SK-N-SH (cell line): ENCODE data around the gene PDGFC.

Experiments used
- CHD2 ChIP-seq: fragments of 150-350 bp; IDR thresholded peaks from 2 replicates; pipeline ENCODE4 v1.6.1; 2018; ENCODE audit warnings: low read length; ENCODE audit not compliant: partially characterized antibody
- EZH2phosphoT487 ChIP-seq: fragments of 200-600 bp; sonication (generic); IDR thresholded peaks from 2 replicates; pipeline ENCODE4 v1.6.1; 2017; ENCODE audit warnings: low read depth, mixed run types, mild to moderate bottlenecking, antibody characterized with exemption, moderate library complexity, borderline replicate concordance
- POLR2AphosphoS5 ChIP-seq: IDR thresholded peaks from 2 replicates; pipeline ENCODE4 v1.6.1; 2012; ENCODE audit warnings: low read depth, low read length
- RAD21 ChIP-seq: IDR thresholded peaks from 2 replicates; pipeline ENCODE4 v1.6.1; 2012; ENCODE audit warnings: mild to moderate bottlenecking, low read length
- TAF1 ChIP-seq: IDR thresholded peaks from 2 replicates; pipeline ENCODE4 v1.6.1; 2012; ENCODE audit warnings: low read depth, mild to moderate bottlenecking, low read length, moderate library complexity, borderline replicate concordance
- TCF12 ChIP-seq: IDR thresholded peaks from 2 replicates; pipeline ENCODE4 v1.4.0; 2012
- TEAD4 ChIP-seq: IDR thresholded peaks from 2 replicates; pipeline ENCODE4 v1.4.0; 2012; ENCODE audit warnings: mild to moderate bottlenecking, borderline replicate concordance; ENCODE audit not compliant: insufficient read depth
- TF ChIP-seq, protein P1 (sequence below): fragments of 200-600 bp; sonication (generic); IDR thresholded peaks from 2 replicates; pipeline ENCODE4 v1.6.1; 2017; ENCODE audit warnings: antibody characterized with exemption, mild to moderate bottlenecking, moderate library complexity
- TF ChIP-seq, protein P2 (sequence below): IDR thresholded peaks from 2 replicates; pipeline ENCODE4 v1.4.0; 2012; ENCODE audit warnings: low read depth
- TF ChIP-seq, protein P3 (sequence below): IDR thresholded peaks from 2 replicates; pipeline ENCODE4 v1.6.1; 2012; ENCODE audit warnings: mild to moderate bottlenecking, low read depth, low read length, moderate library complexity

DNA sequence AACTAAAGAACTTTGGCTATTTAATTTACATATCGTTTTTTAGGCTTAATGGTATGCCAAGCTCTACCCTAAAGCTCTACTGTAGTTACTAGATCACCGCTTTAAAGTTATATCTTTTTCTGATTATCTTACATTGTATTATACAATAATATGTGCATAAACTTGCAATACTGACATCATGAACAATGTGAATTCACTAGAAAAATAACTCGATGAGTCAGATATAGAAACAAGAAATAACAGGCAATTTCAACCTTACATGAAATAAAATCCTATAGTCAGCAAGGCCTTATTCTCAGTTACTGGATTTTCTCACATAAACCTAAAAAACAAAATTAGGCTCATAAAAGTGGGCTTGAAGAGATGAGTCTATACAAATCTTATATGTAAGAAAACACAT lies 32.5 kb downstream of the PDGFC start:
- TF ChIP-seq, protein P1, sequence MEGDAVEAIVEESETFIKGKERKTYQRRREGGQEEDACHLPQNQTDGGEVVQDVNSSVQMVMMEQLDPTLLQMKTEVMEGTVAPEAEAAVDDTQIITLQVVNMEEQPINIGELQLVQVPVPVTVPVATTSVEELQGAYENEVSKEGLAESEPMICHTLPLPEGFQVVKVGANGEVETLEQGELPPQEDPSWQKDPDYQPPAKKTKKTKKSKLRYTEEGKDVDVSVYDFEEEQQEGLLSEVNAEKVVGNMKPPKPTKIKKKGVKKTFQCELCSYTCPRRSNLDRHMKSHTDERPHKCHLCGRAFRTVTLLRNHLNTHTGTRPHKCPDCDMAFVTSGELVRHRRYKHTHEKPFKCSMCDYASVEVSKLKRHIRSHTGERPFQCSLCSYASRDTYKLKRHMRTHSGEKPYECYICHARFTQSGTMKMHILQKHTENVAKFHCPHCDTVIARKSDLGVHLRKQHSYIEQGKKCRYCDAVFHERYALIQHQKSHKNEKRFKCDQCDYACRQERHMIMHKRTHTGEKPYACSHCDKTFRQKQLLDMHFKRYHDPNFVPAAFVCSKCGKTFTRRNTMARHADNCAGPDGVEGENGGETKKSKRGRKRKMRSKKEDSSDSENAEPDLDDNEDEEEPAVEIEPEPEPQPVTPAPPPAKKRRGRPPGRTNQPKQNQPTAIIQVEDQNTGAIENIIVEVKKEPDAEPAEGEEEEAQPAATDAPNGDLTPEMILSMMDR: no peak
- no peak for TF ChIP-seq POLR2AphosphoS5
- TF ChIP-seq TAF1: no peak
- TF ChIP-seq EZH2phosphoT487: no peak
- TF ChIP-seq TCF12: no peak
- TF ChIP-seq, protein P2, sequence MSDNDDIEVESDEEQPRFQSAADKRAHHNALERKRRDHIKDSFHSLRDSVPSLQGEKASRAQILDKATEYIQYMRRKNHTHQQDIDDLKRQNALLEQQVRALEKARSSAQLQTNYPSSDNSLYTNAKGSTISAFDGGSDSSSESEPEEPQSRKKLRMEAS: no peak
- no peak for TF ChIP-seq CHD2
- TF ChIP-seq TEAD4: no peak
- TF ChIP-seq RAD21: no peak
- TF ChIP-seq, protein P3, sequence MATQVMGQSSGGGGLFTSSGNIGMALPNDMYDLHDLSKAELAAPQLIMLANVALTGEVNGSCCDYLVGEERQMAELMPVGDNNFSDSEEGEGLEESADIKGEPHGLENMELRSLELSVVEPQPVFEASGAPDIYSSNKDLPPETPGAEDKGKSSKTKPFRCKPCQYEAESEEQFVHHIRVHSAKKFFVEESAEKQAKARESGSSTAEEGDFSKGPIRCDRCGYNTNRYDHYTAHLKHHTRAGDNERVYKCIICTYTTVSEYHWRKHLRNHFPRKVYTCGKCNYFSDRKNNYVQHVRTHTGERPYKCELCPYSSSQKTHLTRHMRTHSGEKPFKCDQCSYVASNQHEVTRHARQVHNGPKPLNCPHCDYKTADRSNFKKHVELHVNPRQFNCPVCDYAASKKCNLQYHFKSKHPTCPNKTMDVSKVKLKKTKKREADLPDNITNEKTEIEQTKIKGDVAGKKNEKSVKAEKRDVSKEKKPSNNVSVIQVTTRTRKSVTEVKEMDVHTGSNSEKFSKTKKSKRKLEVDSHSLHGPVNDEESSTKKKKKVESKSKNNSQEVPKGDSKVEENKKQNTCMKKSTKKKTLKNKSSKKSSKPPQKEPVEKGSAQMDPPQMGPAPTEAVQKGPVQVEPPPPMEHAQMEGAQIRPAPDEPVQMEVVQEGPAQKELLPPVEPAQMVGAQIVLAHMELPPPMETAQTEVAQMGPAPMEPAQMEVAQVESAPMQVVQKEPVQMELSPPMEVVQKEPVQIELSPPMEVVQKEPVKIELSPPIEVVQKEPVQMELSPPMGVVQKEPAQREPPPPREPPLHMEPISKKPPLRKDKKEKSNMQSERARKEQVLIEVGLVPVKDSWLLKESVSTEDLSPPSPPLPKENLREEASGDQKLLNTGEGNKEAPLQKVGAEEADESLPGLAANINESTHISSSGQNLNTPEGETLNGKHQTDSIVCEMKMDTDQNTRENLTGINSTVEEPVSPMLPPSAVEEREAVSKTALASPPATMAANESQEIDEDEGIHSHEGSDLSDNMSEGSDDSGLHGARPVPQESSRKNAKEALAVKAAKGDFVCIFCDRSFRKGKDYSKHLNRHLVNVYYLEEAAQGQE: no peak
